HepG2 (cell line): ENCODE data around the gene TICAM2. TPM values are rescaled to one million over a fixed set of nuclear protein-coding genes. Genes with fewer than 3 reads are reported as not detected.
A peak's percentile ranks its signal among the peaks of the same experiment; 100 is the strongest.

Experiments used
- ATF7-NPFF ChIP-seq: sonication (generic); formaldehyde crosslinking; IDR thresholded peaks from 2 replicates; pipeline ENCODE4 v1.8.1; 2023; ENCODE audit warnings: mild to moderate bottlenecking, low read depth, missing genetic modification reagents, moderate library complexity
- CREB1 ChIP-seq, 2 experiments: fragments of 450-650 bp in 1 of 2; IDR thresholded peaks; 2 replicates each; pipeline ENCODE4 v1.6.1; 2016 to 2017; ENCODE audit warnings: control low read depth in 1 of 2, mild to moderate bottlenecking in 1 of 2, missing compliant biosample characterization in 1 of 2, missing genetic modification characterization in 1 of 2
- ETV5 ChIP-seq: IDR thresholded peaks from 2 replicates; pipeline ENCODE4 v1.6.1; 2018; ENCODE audit warnings: missing biosample characterization, missing genetic modification reagents, inconsistent platforms, borderline replicate concordance
- GATAD2A ChIP-seq: IDR thresholded peaks from 2 replicates; pipeline ENCODE4 v1.6.1; 2016
- KDM3A ChIP-seq: IDR thresholded peaks from 2 replicates; pipeline ENCODE4 v1.6.1; 2018; ENCODE audit warnings: low read depth, missing compliant biosample characterization
- KLF6 ChIP-seq: IDR thresholded peaks from 2 replicates; pipeline ENCODE4 v1.8.0; 2016; ENCODE audit warnings: missing biosample characterization, missing genetic modification reagents
- MAZ ChIP-seq, 2 experiments: sonication (generic) in 1 of 2; formaldehyde crosslinking in 1 of 2; IDR thresholded peaks; 2 replicates each; pipeline versions ENCODE4 v1.5.0 to v1.6.1; 2012 to 2020; ENCODE audit warnings: low read depth in 2 of 2, mild to moderate bottlenecking in 2 of 2, borderline replicate concordance in 1 of 2, improper control_type of control experiment in 1 of 2, low read length in 1 of 2, missing genetic modification reagents in 1 of 2, moderate library complexity in 1 of 2
- NFE2L1 ChIP-seq: sonication (generic); formaldehyde crosslinking; IDR thresholded peaks from 2 replicates; pipeline ENCODE4 v1.4.0; 2020; ENCODE audit warnings: missing genetic modification reagents, mild to moderate bottlenecking, borderline replicate concordance
- POGZ ChIP-seq: sonication (generic); formaldehyde crosslinking; IDR thresholded peaks from 2 replicates; pipeline ENCODE4 v1.4.0; 2020; ENCODE audit warnings: mild to moderate bottlenecking, missing genetic modification reagents
- SIX1 ChIP-seq: sonication (generic); formaldehyde crosslinking; IDR thresholded peaks from 2 replicates; pipeline ENCODE4 v1.4.0; 2020; ENCODE audit warnings: missing genetic modification reagents, borderline replicate concordance
- SMAD3 ChIP-seq: sonication (generic); formaldehyde crosslinking; IDR thresholded peaks from 2 replicates; pipeline ENCODE4 v1.4.0; 2020; ENCODE audit warnings: missing genetic modification reagents
- SMARCC2 ChIP-seq: fragments of 450-650 bp; IDR thresholded peaks from 2 replicates; pipeline ENCODE4 v1.6.1; 2017; ENCODE audit warnings: antibody characterized with exemption, mild to moderate bottlenecking
- SRSF4 ChIP-seq: fragments of 200-400 bp; formaldehyde crosslinking; IDR thresholded peaks from one replicate; pipeline ENCODE4 v1.6.1; 2018; ENCODE audit warnings: mild to moderate bottlenecking, low read depth, low read length, moderate library complexity; ENCODE audit not compliant: poor library complexity, severe bottlenecking
- SRY ChIP-seq: sonication (generic); formaldehyde crosslinking; IDR thresholded peaks from 2 replicates; pipeline ENCODE4 v1.8.0; 2022; ENCODE audit warnings: mild to moderate bottlenecking, missing genetic modification reagents
- TGIF2 ChIP-seq: IDR thresholded peaks from 2 replicates; pipeline ENCODE4 v1.6.1; 2016; ENCODE audit warnings: control low read depth, missing compliant biosample characterization
- ZFP62 ChIP-seq: sonication (generic); formaldehyde crosslinking; IDR thresholded peaks from 2 replicates; pipeline ENCODE4 v1.4.0; 2020; ENCODE audit warnings: missing genetic modification reagents
- ZNF264 ChIP-seq: sonication (generic); formaldehyde crosslinking; IDR thresholded peaks from 2 replicates; pipeline ENCODE4 v1.4.0; 2020; ENCODE audit warnings: missing genetic modification reagents
- ZNF333 ChIP-seq: sonication (generic); formaldehyde crosslinking; IDR thresholded peaks from 2 replicates; pipeline ENCODE4 v1.4.0; 2020; ENCODE audit warnings: mild to moderate bottlenecking, missing genetic modification reagents, borderline replicate concordance
- ZNF614 ChIP-seq: IDR thresholded peaks from 2 replicates; pipeline ENCODE4 v1.6.1; 2018; ENCODE audit warnings: missing biosample characterization, missing genetic modification reagents, inconsistent platforms, borderline replicate concordance
- ZNF777 ChIP-seq: sonication (generic); formaldehyde crosslinking; IDR thresholded peaks from 2 replicates; pipeline ENCODE4 v1.4.0; 2020; ENCODE audit warnings: missing genetic modification reagents
- polyA plus RNA-seq, 8 experiments: library from polyadenylated mRNA; depleted of rRNA in 3 of 8; stranded (reverse) in 7 of 8; unstranded in 1 of 8; fragments of >200 nt; fragmentation: Illumina TruSeq in 4 of 8; extraction: Trizol in 4 of 8; gene quantifications; 2 replicates each; pipeline versions ENCODE4 v1.2.1 to v1.2.3, GENCODE V29; 2011 to 2016; ENCODE audit warnings: low read depth in 4 of 8, missing spikeins in 1 of 8, mixed read lengths in 1 of 8; ENCODE audit not compliant: insufficient read depth in 1 of 8
- total RNA-seq, 5 experiments: library from RNA; depleted of rRNA; stranded (reverse); fragments of >200 nt; fragmentation: Illumina TruSeq; extraction: Trizol; gene quantifications; 2 replicates each; pipeline ENCODE4 v1.2.3, GENCODE V29; 2016; ENCODE audit warnings: low read depth in 1 of 5
- TF ChIP-seq, protein P1 (sequence below): sonication (generic); formaldehyde crosslinking; IDR thresholded peaks from 2 replicates; pipeline ENCODE4 v1.4.0; 2020; ENCODE audit warnings: missing genetic modification reagents
- TF ChIP-seq, protein P2 (sequence below): IDR thresholded peaks from 2 replicates; pipeline ENCODE4 v1.6.1; 2016; ENCODE audit warnings: control low read depth
- TF ChIP-seq, protein P3 (sequence below): sonication (generic); formaldehyde crosslinking; IDR thresholded peaks from 2 replicates; pipeline ENCODE4 v1.4.0; 2020; ENCODE audit warnings: mild to moderate bottlenecking, missing genetic modification reagents

Gene TICAM2
- total and polyA plus RNA-seq, 2 of the 13 experiments (the other 11 are each of a cell fraction or from before 2014, with no cell fraction given), result 0.04 TPM; not detected in 1

DNA sequence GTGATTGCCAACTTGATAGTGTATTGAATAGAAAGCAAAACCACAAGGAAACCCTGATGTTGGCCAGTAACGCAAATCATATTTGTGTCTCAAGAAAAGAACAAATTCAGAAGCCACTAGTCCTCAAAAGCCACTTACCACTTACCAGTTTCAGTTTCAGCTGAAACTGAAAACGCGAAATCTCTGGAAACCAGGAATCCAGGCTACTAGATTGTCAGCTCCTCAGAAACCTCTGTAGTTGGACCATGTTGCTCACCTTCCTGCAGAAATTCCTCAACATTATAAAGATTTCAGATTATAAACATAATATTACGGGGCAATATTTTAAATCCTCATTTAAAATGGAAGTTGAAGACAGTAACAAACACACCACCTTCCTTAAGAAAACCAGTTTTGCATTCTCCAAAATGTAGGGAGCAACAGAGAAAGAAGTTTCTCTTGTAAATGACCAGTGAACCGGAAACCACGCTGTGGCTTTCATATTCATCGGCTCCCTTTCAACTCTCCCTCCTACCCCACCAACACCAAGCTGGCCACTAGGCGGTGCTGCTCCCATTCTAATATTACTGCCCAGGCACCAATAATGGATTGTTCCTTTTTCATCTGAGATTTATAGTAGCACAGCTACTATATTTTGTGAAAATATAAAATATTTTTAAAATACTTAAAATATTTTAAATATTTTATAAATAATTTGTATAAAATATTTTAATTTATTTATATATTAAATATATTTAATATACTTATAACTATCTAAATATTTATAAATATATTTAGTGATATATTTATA is 32.3 kb upstream of the TICAM2 start (continued):
- TF ChIP-seq ZNF264 (CRISPR knock-in tag) (no peak), SMAD3 (CRISPR knock-in tag) (peak; percentile 51; the same call in 1 of the 2 replicates), TGIF2 (CRISPR knock-in tag) (no peak), CREB1 (IDR thresholded peaks at IDR 0.05) (no peak), CREB1 (CRISPR knock-in tag; IDR thresholded peaks at IDR 0.05) (no peak), SRY (CRISPR knock-in tag) (no peak), ZNF614 (CRISPR knock-in tag) (no peak), ZNF777 (CRISPR knock-in tag) (no peak), SIX1 (0 out of 2 replicates have a peak, but pooled peaks have one; percentile 11), ZFP62 (no peak), ATF7-NPFF (CRISPR knock-in tag) (no peak), KDM3A (peak; percentile 69; the same call in 1 of the 2 replicates), ETV5 (CRISPR knock-in tag) (peak; percentile 81), SMARCC2 (no peak), SRSF4 (no peak), GATAD2A (peak; percentile 40; the same call in 1 of the 2 replicates), ZNF333 (CRISPR knock-in tag) (no peak), NFE2L1 (CRISPR knock-in tag) (no peak), MAZ (IDR thresholded peaks at IDR 0.05; ENCODE audit: borderline replicate concordance, low read depth, low read length) (peak; percentile 68; the same call in 1 of the 2 replicates), MAZ (CRISPR knock-in tag; IDR thresholded peaks at IDR 0.05; ENCODE audit: low read depth) (no peak), POGZ (CRISPR knock-in tag) (no peak), KLF6 (CRISPR knock-in tag) (0 out of 2 replicates have a peak, but pooled peaks have one; percentile 36)
- TF ChIP-seq, protein P1, sequence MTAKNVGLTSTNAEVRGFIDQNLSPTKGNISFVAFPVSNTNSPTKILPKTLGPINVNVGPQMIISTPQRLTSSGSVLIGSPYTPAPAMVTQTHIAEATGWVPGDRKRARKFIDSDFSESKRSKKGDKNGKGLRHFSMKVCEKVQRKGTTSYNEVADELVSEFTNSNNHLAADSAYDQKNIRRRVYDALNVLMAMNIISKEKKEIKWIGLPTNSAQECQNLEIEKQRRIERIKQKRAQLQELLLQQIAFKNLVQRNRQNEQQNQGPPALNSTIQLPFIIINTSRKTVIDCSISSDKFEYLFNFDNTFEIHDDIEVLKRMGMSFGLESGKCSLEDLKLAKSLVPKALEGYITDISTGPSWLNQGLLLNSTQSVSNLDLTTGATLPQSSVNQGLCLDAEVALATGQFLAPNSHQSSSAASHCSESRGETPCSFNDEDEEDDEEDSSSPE (CRISPR knock-in tag), result peak; percentile 13; the same call in 1 of the 2 replicates
- TF ChIP-seq, protein P2, sequence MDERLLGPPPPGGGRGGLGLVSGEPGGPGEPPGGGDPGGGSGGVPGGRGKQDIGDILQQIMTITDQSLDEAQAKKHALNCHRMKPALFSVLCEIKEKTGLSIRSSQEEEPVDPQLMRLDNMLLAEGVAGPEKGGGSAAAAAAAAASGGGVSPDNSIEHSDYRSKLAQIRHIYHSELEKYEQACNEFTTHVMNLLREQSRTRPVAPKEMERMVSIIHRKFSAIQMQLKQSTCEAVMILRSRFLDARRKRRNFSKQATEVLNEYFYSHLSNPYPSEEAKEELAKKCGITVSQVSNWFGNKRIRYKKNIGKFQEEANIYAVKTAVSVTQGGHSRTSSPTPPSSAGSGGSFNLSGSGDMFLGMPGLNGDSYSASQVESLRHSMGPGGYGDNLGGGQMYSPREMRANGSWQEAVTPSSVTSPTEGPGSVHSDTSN (CRISPR knock-in tag), result no peak
- TF ChIP-seq, protein P3, sequence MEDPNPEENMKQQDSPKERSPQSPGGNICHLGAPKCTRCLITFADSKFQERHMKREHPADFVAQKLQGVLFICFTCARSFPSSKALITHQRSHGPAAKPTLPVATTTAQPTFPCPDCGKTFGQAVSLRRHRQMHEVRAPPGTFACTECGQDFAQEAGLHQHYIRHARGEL (CRISPR knock-in tag), result no peak
